Stomach smooth muscle (tissue), 2 donors: ENCODE data around the gene RPL6.
"Not testable (repeated sequence)": the region's sequence is repeated elsewhere in the genome, so short reads cannot be mapped to it uniquely, and the experiment has no call there.

ENCODE experiments used
- H3K27ac ChIP-seq: one replicate; pipeline ENCODE4 v1.7.0; 2013; ENCODE audit warnings: mild to moderate bottlenecking, low read length, inconsistent platforms
- H3K27me3 ChIP-seq, 2 donors: one replicate each; pipeline ENCODE4 v1.7.0; 2013; ENCODE audit warnings: low read length in 2 of 2; ENCODE audit not compliant: insufficient read depth in 2 of 2, control insufficient read depth in 1 of 2
- H3K36me3 ChIP-seq, 2 donors: one replicate each; pipeline ENCODE4 v1.7.0; 2013; ENCODE audit warnings: low read length in 2 of 2; ENCODE audit not compliant: control insufficient read depth in 2 of 2, insufficient read depth in 2 of 2
- H3K4me1 ChIP-seq: one replicate; pipeline ENCODE4 v1.7.0; 2013; ENCODE audit warnings: low read length; ENCODE audit not compliant: control insufficient read depth, insufficient read depth
- H3K4me3 ChIP-seq, 2 donors: one replicate each; pipeline ENCODE4 v1.7.0; 2013; ENCODE audit warnings: low read length in 2 of 2
- H3K9ac ChIP-seq, 2 donors: one replicate each; pipeline ENCODE4 v1.7.0; 2013; ENCODE audit warnings: low read length in 2 of 2, mild to moderate bottlenecking in 1 of 2
- H3K9me3 ChIP-seq, 2 donors: one replicate each; pipeline ENCODE4 v1.7.0; 2013; ENCODE audit warnings: low read length in 2 of 2; ENCODE audit not compliant: control insufficient read depth in 2 of 2
- donor health status: healthy.
- donor health status: Pancreatic carcinoma.

Gene RPL6

GRCh38 chr12:112401903-112402498 lies 7.4 kb downstream of the RPL6 start:
- Histone ChIP-seq H3K27me3 (no peaks in the 10 kb centered on the region), H3K36me3 (peaks cover 20 to 22% of the 10 kb centered on the region in 2 donors), H3K9ac (no peak overlapping the region), H3K27ac (no peak overlapping the region), H3K9me3 (no peaks in the 10 kb centered on the region), H3K4me1 (no peaks in the 10 kb centered on the region), H3K4me3 (no peak overlapping the region)

GRCh38 chr12:112401054-112401453 lies 8.4 kb downstream of the RPL6 start:
- no peak overlapping the region for H3K27ac ChIP-seq
- no peaks in the 10 kb centered on the region for H3K9me3 ChIP-seq
- H3K9ac ChIP-seq, result no peak overlapping the region
- no peaks in the 10 kb centered on the region for H3K4me1 ChIP-seq
- peaks cover 13% of the 10 kb centered on the region in 2 donors for H3K36me3 ChIP-seq
- H3K4me3 ChIP-seq, result no peak overlapping the region
- no peaks in the 10 kb centered on the region for H3K27me3 ChIP-seq

GRCh38 chr12:112393328-112393727 lies 16.1 kb downstream of the RPL6 start:
- Histone ChIP-seq H3K36me3 (no peaks in the 10 kb centered on the region), H3K4me1 (no peaks in the 10 kb centered on the region), H3K27ac (no peak overlapping the region), H3K9me3 (no peaks in the 10 kb centered on the region), H3K27me3 (no peaks in the 10 kb centered on the region), H3K4me3 (no peak overlapping the region), H3K9ac (no peak overlapping the region)

- H3K27ac ChIP-seq, H3K9ac ChIP-seq, H3K4me1 ChIP-seq, H3K36me3 ChIP-seq, H3K4me3 ChIP-seq, H3K27me3 ChIP-seq, H3K9me3 ChIP-seq: not testable (repeated sequence)
Observed at GRCh38 chr12:112389922-112390654, 19.3 kb downstream of the RPL6 start.

GRCh38 chr12:112389228-112389627 lies 20.2 kb downstream of the RPL6 start:
- Histone ChIP-seq H3K27ac (no peak overlapping the region), H3K9me3 (no peaks in the 10 kb centered on the region), H3K36me3 (no peaks in the 10 kb centered on the region), H3K27me3 (peaks cover 0 to 2% of the 10 kb centered on the region in 2 donors), H3K4me3 (no peak overlapping the region), H3K9ac (no peak overlapping the region), H3K4me1 (no peaks in the 10 kb centered on the region)

- peak overlapping the region in 1 of 2 donors; percentile 28 for H3K9ac ChIP-seq
- H3K4me3 ChIP-seq, result no peak overlapping the region
- H3K36me3 ChIP-seq, result no peaks in the 10 kb centered on the region
- no peaks in the 10 kb centered on the region for H3K9me3 ChIP-seq
- no peak overlapping the region for H3K27ac ChIP-seq
- peaks cover 0 to 2% of the 10 kb centered on the region in 2 donors for H3K27me3 ChIP-seq
- peaks cover 5% of the 10 kb centered on the region for H3K4me1 ChIP-seq
Observed at GRCh38 chr12:112386726-112387125, 22.7 kb downstream of the RPL6 start.

GRCh38 chr12:112382866-112383265 lies 26.5 kb downstream of the RPL6 start:
- Histone ChIP-seq H3K36me3 (no peaks in the 10 kb centered on the region), H3K27me3 (no peaks in the 10 kb centered on the region), H3K4me1 (peaks cover 16% of the 10 kb centered on the region), H3K9ac (peak overlapping the region in 1 of 2 donors; percentile 59), H3K9me3 (no peaks in the 10 kb centered on the region), H3K27ac (peak overlapping the region; percentile 46), H3K4me3 (peak overlapping the region; percentile 61 to 89)

- H3K27ac ChIP-seq, result peak within 1 kb of the TSS; percentile 46
- H3K27me3 ChIP-seq, result no peaks in the 10 kb centered on the region
- peak within 1 kb of the TSS; percentile 72 to 89 for H3K4me3 ChIP-seq
- peaks cover 16% of the 10 kb centered on the region for H3K4me1 ChIP-seq
- no peaks in the 10 kb centered on the region for H3K9me3 ChIP-seq
- H3K36me3 ChIP-seq, result no peaks in the 10 kb centered on the region
- peak within 1 kb of the TSS; percentile 66 to 77 for H3K9ac ChIP-seq
Observed at GRCh38 chr12:112381883-112382796, 27.3 kb downstream of the RPL6 start, which contains the start of gene HECTD4. TSS of gene HECTD4 (minus strand) at chr12:112382431. CDS start at chr12:112382128, 303 bp downstream.

- Histone ChIP-seq H3K4me1 (peaks cover 16% of the 10 kb centered on the region), H3K27me3 (no peaks in the 10 kb centered on the region), H3K9ac (peak overlapping the region; percentile 66 to 77), H3K36me3 (no peaks in the 10 kb centered on the region), H3K27ac (peak overlapping the region; percentile 46), H3K9me3 (no peaks in the 10 kb centered on the region), H3K4me3 (peak overlapping the region; percentile 72 to 89)
Observed at GRCh38 chr12:112381406-112381882, 28.0 kb downstream of the RPL6 start.

- H3K4me3 ChIP-seq, result peak overlapping the region; percentile 72 to 89
- H3K27me3 ChIP-seq, result no peaks in the 10 kb centered on the region
- no peak overlapping the region for H3K27ac ChIP-seq
- H3K9ac ChIP-seq, result peak overlapping the region; percentile 66 to 77
- peaks cover 16% of the 10 kb centered on the region for H3K4me1 ChIP-seq
- no peaks in the 10 kb centered on the region for H3K36me3 ChIP-seq
- no peaks in the 10 kb centered on the region for H3K9me3 ChIP-seq
Observed at GRCh38 chr12:112380663-112381405, 28.6 kb downstream of the RPL6 start.
